Lower leg skin (tissue), 3 donors: ENCODE measurements around the gene LGR6.

Experiments
- POLR2A ChIP-seq, 2 donors: fragments of 450-650 bp; IDR thresholded peaks; one replicate each; pipeline ENCODE4 v1.6.1; 2016 to 2017; ENCODE audit warnings: antibody characterized with exemption in 2 of 2, mild to moderate bottlenecking in 1 of 2, moderate library complexity in 1 of 2
- TF ChIP-seq, protein P1 (sequence below), 3 donors: fragments of 450-650 bp; IDR thresholded peaks; one replicate each; pipeline ENCODE4 v1.5.1; 2016; ENCODE audit warnings: antibody characterized with exemption in 3 of 3, mild to moderate bottlenecking in 3 of 3, moderate library complexity in 2 of 3

DNA sequence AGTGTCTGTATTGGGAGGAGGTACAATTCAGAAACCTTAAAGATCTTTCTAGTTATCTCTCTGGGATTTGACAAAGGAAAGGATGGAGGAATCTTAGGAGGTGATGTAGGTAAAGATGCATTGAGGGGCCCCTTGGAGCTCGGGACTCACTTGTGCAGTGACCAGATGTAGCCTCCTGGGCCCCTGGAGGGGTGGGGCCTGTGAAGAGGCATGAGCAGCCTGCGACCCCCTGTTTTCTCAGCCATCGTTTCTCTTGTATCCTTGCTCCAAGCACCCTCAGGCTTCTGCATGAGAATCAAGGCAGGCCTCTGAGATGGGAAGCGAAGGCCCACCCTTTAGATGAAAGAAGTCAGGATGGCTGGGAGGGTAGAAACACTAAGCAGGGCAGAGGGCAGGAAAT, 39.6 kb downstream of the LGR6 start:
- TF ChIP-seq, protein P1, sequence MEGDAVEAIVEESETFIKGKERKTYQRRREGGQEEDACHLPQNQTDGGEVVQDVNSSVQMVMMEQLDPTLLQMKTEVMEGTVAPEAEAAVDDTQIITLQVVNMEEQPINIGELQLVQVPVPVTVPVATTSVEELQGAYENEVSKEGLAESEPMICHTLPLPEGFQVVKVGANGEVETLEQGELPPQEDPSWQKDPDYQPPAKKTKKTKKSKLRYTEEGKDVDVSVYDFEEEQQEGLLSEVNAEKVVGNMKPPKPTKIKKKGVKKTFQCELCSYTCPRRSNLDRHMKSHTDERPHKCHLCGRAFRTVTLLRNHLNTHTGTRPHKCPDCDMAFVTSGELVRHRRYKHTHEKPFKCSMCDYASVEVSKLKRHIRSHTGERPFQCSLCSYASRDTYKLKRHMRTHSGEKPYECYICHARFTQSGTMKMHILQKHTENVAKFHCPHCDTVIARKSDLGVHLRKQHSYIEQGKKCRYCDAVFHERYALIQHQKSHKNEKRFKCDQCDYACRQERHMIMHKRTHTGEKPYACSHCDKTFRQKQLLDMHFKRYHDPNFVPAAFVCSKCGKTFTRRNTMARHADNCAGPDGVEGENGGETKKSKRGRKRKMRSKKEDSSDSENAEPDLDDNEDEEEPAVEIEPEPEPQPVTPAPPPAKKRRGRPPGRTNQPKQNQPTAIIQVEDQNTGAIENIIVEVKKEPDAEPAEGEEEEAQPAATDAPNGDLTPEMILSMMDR (IDR thresholded peaks at IDR 0.05), result no peak
- TF ChIP-seq POLR2A (IDR thresholded peaks at IDR 0.05), result no peak
